HG03460 (cell line): Measurements from ENCODE around the gene CACNA2D4.

ENCODE experiments used
- ATAC-seq: cut with Tn5 transposase; IDR thresholded peaks from one replicate; pipeline ENCODE4 v1.9.1; 2021; ENCODE audit not compliant: unreplicated experiment

The CACNA2D4 gene

DNA sequence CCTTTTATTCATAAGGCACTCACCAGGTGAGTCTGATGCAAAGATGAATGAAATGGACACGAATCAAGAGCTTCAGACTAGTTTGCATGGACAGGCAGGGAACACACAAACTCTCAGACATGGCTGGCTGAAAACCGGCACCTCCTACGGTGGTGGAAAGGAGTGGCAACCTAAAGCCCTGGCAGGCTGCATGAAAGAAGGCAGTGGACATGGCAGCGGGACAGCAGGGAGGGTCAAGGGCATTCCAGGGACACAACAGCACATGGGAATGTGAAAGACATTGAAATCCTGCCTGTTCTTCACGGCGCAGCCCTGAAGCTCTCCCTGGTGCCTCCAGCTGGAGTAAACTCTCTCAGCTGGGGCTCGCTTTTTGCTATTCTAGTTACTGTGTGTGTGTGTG is 114.7 kb downstream of the CACNA2D4 start:
- ATAC-seq = no peak

DNA sequence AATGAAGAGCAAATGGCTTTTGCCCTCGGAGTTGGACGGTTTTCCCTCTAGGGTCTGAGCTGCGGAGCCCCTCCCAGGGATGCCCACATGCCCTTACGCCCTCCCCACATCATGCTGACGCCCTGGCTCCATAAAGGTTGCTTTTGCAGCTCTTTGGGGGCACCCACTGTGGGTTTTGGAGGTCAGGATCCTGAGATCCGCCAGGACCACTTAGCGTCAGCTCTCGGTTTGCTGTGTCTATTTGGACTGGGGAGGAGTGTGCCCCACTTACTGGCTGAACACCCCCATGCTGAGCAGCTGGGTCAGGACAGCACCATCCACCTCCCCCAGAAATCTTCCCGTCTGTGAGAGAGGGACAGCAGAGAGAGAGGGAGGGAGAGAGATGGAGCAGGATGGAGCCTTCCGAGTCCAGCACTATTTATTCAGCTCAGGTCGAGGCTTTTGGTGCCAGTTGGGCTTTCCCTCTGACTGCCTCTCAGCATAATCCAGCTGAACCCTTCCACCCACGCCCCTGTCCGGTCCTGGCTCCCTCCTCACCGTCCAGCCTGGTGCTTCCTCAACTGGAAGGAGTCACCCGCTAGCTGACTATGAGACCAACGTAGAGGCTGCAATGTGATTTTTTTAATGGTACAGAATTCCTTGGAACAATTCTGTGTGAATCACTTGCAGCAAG is 117.0 kb downstream of the CACNA2D4 start:
- no peak for ATAC-seq

DNA sequence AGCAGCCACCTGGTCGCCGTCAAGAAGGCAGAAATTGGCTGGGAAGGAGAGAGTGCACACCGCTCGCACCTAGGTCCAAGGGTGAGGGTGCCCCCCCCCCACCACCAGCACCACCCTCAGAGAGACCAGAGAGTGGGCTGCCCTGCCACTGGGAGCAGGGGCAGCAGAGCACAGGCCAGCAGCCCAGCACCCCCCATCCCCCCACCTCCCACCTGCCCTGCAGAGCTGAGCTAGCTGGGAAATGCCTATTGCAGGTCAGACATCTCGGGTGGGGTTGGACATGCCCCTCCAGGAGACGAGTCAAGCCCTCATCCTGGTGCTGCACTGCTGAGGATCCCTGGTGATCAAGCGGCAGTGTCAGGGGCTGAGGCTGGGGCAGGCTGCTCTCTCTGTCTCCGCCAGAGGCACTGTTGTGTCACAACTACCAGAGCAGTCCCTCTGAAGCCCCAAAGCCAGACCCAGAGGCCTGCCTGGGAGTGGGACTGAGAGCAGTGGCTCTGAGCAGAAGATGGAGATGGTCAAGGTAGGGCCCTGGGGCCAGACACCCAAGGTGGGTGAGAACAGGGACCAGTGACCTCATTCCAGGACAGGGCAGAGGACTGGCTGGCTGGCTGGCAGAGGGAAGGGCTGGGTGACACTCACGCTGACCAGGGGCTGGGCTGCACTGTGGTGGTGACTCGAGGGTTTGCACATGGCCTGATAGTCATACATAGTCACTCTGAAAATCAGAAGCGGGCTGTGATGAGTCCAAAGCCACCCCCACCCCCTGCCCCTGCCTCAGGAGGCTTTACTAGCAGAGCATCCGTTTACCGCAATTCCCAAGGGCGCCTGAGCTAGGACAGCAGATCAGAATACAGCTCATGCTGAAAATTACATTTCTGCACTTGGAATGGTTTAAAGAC is 117.8 kb downstream of the CACNA2D4 start:
- ATAC-seq = no peak

DNA sequence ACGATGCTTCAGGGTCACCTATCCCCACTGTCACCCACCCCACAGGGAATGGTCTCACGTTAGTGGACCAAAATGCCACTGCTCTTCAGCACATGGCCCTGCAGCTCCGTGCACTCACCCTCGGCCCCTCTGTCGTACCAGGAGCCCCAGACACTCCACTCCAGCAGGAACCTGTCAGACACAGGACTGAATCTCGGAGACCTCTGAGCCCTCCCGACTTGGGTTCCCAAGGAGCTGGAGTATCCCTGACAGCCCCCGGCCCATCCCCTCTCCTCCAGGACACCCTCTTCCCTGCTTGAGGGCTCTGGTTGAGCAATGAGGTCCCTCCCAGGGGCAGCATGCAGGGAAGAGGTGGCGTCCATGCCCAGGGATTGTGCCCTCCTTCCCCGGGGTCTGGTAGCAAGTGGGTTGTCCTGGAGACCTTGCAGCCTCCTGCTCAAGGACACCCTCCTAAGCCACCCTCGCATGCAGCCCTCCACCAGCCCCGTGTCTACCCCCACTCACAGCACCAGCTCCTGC is 118.5 kb downstream of the CACNA2D4 start:
- no peak for ATAC-seq

DNA sequence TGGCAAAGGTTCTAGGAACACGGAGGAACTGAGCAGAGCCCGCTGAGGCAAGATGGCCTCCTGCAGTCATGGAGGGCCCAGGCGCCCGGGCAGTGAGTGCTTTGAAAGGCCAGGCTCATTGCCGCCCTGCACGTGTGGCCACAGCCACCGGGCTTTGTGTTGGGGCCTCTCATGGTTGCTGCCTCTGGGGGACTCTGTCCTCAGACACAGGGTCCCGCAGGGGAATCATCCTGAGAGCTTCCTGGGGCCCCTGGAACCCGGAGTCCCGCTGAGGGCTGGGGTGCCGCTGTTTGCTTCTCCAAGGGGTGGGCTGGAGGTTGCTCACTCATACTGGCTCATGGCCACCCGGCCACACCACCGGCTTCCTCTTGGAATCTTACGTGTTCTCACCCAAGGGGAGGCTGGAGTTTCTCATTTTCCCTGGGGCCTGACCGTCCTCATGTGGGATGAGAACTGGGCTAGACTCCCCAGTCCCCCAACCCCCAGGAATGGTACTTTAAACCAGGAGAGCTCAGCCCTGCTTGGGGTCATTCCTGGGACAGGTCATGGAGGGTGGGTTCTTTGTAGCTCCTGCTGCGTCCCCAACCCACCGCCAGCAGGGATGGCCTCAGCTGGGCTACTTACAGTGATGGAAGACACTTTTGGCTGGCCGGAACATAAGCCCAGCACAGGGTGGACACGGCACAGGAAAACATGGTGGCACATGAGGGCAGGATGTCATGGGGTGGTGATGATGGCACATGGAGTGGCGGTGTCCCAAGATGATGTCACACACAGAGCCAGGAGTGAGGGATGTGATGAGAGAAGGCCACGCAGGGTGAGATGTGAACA is 119.2 kb downstream of the CACNA2D4 start:
- no peak for ATAC-seq

DNA sequence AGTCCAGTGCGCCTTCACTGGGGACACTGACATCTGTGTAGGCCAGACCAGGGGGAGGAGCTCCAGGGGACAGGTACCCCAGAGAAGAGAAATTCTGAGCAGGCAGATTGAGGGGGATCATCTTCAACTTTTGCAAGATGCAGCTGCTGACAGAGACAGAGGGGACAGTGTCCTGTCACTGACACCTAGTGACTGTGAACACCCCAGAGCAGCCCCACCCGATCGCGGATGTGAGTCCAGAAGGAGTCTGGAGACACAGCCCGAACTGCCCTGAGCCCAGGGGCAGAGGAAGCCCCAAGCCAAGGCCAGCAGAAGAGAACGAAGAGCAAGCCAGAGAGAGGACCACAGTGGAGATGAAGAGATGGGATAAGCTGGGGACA is 119.8 kb downstream of the CACNA2D4 start:
- ATAC-seq = no peak

DNA sequence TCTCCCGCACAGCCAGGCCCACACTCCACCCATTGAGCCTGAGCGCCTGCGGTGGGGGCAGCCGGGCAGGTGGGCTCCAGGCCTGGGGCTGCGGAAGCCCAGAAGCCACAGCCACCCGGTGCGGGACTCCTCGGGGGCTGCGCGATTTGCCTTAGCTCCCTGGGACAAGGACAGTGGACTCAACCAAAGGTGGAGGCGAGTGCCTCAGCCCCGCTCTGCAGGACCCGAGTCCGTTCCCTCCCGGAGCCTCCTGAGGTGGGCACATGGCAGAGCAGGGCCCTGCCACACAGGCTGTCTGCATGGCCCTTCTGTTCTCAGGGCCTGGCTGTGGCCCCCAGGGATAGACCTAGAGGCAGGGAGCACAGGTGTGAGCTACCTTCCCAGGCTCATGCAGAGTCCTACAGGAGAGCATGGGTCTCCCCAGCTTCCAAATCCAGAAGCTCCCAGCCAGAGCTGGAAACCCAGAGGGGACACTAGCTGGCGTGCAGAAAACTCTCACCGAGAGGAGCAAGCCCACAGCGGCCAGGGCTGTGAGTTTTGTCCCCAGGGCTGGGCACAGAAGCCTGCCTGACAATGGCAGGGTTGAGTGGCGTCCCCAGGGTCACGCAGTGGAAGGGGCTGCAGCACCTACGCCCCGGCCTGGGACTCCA is 120.3 kb downstream of the CACNA2D4 start:
- ATAC-seq = no peak

DNA sequence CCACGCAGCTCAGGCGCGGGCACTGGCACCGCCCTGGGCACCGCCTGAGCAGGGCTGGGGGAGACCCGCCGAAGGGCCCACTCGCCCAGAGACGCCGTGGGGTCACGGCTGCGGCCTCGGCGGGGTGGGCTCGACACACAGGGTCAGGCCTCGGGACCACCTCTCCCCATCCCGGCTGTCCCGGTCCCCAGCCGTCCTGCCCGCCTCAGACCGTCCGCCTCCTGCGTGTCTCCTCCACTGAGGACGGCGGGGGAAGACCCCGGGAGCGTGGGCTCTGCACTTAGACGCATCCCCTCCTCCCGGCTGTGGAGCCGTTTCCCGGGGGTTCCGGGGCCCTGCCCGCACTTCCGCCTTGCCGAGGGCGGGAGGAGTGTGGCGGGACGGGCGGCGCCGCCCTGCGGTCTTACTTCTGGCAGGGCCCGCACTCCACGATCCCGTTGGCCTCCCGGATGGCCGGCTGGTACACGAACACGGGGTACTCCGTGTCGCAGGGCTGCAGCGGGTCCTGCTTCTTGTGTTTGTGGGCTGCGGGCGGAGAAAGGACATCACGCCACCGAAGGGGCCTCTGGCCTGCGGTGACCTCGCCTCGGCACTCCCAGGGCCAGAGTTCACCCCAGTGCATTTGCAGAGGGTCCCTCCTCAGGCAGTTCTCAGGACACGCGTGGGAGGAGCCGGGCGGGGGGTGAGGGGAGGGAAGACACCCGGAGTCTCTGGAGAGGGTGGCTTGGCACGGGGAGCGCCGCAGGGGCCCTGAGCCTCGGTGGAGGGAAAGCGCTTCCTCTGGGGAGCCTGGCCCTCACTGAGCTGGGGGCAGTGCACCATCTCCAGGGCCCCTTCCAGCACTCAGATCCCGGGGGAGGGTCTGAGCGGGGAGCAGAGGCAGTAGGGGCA is 121.2 kb downstream of the CACNA2D4 start:
- ATAC-seq = peak; percentile 19

DNA sequence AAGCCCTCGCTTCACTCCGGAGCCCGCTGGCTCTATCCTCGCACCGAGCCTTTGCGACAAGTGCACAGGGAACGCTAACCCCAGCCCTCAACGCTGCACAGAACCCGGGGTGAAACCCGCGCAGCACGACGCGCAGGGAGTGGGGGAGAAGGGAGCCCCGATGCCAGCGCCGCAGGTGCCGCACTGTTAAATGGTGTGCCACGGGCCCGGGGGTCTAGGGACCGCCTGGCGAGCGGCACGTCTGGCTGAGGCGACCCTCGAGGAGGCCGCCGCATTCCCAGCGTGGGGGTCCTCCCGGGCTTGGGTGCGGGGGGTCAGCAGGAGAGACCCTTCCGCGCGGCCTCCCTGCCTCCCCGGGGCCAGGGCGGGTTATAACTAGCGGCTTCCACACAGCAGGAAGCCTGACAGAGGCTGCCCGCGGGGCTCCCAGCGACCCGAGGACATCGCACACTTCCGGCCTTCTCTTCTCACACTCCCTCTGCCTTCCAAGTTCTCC is 121.9 kb downstream of the CACNA2D4 start:
- ATAC-seq = peak; percentile 30

DNA sequence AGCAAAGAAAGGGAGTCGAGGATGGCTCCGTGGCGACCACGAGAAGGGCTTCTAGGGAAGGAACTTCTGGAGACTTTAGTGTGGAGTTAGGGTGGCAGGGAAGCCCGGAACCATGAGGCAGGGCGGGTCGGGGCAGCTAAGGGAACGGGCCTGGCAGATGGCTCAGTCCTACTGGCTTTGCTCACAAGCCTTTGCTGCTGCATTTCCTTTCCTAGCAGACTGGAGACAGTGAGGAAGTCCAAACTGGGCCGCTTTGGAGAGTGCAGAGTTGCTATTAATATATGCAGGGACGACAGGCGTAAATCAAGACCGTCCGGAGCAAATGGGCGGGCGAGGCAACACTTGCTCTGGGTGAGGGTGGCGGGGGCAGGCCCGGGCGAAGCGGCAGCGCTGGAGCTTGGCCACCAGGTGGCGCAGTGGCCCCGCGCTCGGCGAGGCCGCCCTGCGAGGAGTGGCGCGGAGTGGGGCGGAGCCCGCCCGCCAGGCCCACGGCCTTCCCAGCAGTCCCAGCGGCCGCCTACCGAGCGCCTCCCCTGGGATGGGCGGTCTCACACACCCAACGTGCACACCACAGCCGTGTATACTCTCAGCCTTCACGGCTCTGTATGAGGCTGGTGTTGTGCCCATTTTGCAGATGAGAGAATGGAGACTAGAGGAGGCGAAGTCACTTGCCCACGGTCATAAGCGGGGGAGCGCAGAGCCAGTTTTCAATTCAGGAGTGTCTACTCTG is 122.5 kb downstream of the CACNA2D4 start:
- ATAC-seq = peak; percentile 92

DNA sequence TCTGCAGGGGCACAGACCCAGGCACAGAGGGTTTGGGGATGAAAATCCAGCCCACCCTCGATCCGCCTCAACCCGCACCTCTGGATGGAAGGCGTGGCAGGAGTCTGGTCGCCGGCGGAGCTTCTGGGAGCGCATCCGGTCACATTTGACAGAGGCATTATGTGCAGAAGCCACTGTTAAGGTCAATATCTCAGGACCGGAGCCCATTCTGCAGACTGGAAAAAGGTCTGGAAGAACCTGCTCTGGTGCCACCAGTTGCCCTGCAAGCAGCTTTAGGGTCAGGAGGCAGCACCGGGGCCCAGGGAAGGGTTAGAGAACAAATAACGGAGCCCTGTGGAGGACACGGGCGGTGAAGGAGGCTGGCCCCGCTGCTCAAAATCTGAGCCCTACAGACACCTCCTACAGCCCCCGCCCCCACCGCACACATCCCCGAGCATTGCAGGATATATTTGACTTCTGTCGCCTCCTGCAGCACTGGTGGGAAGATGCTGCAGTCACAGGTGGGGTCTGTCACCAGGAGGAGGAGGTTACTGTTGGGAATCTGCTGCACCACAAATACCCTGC is 123.1 kb downstream of the CACNA2D4 start:
- no peak for ATAC-seq

DNA sequence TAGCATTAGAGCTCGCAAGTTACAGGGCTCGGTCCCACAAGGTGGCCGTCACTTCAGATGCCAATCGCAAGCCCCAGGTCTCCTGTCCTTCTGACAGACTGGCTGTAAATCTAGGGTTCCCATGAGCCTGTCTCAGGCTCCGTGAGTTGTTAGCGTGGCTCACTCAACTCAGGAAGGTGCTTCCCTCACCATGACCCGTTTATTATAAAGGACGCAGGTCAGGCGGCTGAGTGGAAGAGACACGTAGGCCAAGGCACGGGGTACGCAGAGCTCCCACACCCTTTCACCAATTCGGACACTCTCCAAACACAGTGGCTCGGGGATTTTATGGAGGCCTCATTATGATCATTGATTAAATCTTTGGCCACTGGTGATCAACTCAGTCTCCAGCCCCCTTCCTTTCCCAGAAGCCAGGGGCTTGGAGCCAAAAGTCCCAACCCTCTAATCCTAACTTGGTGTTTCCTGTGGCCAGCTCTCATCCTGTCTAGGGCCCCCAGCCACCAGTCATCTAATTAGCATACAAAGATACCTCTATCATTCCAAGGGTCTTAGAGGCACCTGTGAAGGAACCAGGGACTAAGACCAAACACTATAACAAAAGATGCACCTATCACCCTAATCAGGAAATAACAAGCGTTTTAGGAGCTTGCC is 123.9 kb downstream of the CACNA2D4 start:
- ATAC-seq = no peak

DNA sequence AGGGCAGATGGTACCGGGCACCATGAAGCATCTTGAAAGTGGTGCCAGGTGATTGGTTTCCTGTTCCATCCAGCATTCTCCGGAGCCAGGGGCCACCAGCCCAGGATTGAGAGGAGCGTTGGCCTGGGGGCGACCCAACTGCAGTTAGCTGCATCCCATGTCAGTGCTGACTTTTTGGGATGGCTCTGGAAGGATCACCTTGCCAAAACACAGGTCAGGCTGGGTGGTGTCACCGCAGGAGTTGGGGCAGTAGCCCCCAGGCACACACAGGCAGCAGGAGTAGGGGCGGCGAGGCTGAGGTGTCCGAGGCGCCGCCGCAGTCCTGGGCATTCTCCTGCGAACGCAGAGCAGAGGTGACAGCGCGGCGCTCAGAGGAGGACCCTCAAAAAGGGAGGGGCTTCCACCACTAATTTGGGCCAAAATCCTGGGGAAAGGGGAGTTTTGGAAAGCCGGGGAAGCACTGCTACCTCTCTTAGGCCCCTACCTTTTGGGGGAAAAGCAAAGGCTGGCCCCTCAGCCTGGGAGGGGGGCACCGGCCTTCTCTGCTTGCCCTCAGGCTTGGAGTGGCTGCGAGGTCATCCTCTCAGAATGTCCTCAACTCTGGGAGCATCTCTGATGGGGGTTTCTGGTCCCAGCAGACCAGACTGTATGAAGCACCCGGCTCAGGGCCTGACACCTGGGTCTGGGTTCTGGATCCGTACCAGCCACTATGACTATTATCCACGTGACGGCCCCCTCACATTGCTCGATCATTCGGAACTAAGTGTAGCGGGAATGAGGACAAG is 124.8 kb downstream of the CACNA2D4 start:
- ATAC-seq = no peak

DNA sequence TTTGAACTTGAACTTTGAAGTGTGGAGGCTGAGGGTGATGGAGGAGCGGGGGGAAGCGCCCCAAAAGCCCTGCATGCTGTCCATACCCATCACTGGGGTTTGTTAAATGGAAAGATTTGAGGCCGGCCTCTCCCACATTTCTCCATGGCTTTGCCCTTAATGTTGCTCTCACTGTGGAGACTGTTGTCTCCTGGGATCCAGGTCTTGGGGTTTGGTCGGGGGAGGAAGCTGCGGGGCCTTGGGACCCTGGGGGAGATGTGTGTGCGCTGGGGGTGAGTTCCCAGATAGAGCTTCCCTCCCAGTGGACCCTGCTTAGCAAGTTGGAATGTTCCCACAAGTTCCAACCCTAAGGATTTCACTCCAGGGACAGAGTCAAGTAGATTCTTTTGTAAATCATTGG is 126.0 kb downstream of the CACNA2D4 start:
- ATAC-seq = no peak

DNA sequence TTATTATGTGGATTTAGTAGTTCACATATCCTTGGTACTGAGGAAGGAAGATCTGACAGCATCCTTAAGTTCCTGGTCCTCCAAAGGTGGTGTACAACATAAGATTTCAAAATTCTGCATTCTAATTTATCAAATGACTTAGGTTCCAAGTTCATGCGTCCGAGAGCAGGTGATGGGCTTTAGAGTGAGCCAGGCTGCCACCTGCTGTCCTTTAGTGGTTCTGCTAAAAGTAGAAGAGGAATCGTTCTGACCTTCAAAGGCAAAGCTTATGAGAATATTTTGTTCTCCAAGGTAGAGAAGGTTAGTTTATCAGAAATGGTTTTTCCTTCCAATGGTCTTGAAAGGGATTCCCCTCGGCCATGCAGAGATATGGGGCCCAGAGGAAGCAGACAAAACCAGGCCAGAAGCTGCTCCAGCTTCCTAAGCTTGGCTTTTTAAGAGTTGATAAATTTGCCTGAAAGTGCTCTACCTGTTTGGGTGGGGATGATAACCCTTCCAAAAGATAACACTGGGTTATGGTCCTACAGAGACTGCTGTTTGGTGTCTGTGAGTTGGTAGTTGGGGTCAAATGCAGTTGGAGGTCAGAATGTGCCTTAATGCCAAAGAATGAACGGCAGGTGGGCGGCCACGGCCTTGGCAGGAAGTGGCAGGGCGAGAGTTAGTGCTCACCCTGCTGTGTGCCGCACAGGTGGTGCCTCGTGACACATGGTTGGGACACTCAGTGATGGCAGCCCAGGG is 127.2 kb downstream of the CACNA2D4 start:
- no peak for ATAC-seq

DNA sequence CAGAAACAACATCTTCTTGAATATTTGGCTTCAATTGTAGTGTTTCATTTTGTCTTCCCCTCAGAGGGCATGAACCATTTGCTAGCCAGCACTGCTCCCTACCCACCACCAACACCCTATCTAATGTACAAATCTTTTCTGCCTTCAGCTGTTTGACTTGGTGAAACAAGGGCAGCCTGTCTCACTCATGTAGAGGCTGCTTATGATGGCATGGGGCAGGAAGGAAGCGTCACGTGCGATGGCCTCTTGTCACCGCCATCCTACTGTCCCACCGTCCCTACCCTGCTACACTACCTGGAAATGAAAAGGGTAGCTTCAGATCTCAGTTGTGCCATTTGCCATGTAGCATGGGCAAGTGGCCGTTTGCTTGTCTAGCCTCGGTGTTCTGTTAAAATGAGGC is 128.0 kb downstream of the CACNA2D4 start:
- ATAC-seq = no peak

DNA sequence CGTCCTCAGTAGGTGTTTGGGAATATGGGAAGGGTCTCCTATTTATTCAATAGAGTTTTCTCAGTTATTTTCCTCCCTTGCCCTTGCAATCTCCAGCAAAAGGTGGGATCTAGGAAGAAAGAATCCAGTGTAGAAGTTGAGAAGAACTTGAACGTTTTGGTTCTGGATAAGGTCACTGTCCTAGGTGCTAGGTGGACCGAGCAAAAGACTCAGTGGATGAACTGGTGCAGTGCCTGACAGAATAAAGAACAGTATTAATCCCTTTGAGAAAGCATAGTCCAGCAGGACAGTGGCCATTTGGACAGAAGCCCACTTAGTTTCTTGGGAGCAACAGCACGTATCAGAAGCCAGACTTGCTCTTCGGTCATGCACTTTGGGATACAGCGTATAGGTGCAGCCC is 130.7 kb downstream of the CACNA2D4 start:
- ATAC-seq = no peak
